ENCODE data around the gene PTPN12.

GRCh38 chr7:77531038-77531437 lies 6.1 kb upstream of the PTPN12 start:
- TF ChIP-seq, protein P1, sequence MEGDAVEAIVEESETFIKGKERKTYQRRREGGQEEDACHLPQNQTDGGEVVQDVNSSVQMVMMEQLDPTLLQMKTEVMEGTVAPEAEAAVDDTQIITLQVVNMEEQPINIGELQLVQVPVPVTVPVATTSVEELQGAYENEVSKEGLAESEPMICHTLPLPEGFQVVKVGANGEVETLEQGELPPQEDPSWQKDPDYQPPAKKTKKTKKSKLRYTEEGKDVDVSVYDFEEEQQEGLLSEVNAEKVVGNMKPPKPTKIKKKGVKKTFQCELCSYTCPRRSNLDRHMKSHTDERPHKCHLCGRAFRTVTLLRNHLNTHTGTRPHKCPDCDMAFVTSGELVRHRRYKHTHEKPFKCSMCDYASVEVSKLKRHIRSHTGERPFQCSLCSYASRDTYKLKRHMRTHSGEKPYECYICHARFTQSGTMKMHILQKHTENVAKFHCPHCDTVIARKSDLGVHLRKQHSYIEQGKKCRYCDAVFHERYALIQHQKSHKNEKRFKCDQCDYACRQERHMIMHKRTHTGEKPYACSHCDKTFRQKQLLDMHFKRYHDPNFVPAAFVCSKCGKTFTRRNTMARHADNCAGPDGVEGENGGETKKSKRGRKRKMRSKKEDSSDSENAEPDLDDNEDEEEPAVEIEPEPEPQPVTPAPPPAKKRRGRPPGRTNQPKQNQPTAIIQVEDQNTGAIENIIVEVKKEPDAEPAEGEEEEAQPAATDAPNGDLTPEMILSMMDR (IDR thresholded peaks at IDR 0.05) = no peak
- no peak for TF ChIP-seq POLR2A (IDR thresholded peaks at IDR 0.05)
